DOHH2 (cell line): ENCODE data around the gene MICAL3.

Source experiments
- H3F3A ChIP-seq: fragments of 200-600 bp; sonication (generic), shearing (Covaris generic); 2 replicates; pipeline ENCODE4 v1.6.0; 2016; ENCODE audit warnings: antibody characterized with exemption, mild to moderate bottlenecking; ENCODE audit not compliant: control insufficient read depth, insufficient read depth
- H3K27ac ChIP-seq: fragments of 200-600 bp; sonication (generic); 2 replicates; pipeline ENCODE4 v1.5.1; 2014; ENCODE audit warnings: low read depth, mild to moderate bottlenecking, low read length, moderate library complexity
- H3K27me3 ChIP-seq: fragments of 200-600 bp; sonication (generic); 2 replicates; pipeline ENCODE4 v1.6.1; 2014; ENCODE audit warnings: mild to moderate bottlenecking, low read length, mixed read lengths; ENCODE audit not compliant: control insufficient read depth
- H3K36me3 ChIP-seq: fragments of 200-600 bp; sonication (generic); 2 replicates; pipeline ENCODE4 v1.6.1; 2014; ENCODE audit warnings: mild to moderate bottlenecking, low read length, moderate library complexity, mixed read lengths; ENCODE audit not compliant: control insufficient read depth
- H3K4me1 ChIP-seq: fragments of 200-600 bp; sonication (generic); 2 replicates; pipeline ENCODE4 v1.6.1; 2014; ENCODE audit warnings: mild to moderate bottlenecking, low read length, mixed read lengths; ENCODE audit not compliant: control insufficient read depth
- H3K4me2 ChIP-seq: fragments of 200-600 bp; sonication (generic); 2 replicates; pipeline ENCODE4 v1.6.0; 2014; ENCODE audit warnings: mild to moderate bottlenecking, low read length, moderate library complexity
- H3K4me3 ChIP-seq: fragments of 200-600 bp; sonication (generic); 2 replicates; pipeline ENCODE4 v1.5.1; 2014; ENCODE audit warnings: mild to moderate bottlenecking, low read length, mixed read lengths
- H3K79me2 ChIP-seq: fragments of 200-600 bp; sonication (generic); 2 replicates; pipeline ENCODE4 v1.6.1; 2014; ENCODE audit warnings: mild to moderate bottlenecking, low read length, mixed read lengths; ENCODE audit not compliant: control insufficient read depth
- H3K9me2 ChIP-seq: fragments of 200-600 bp; sonication (generic); replicated peaks from 2 replicates; pipeline ENCODE4 v1.6.1; 2014; ENCODE audit warnings: mild to moderate bottlenecking, low read length, mixed read lengths; ENCODE audit not compliant: control insufficient read depth
- H3K9me3 ChIP-seq: fragments of 200-600 bp; sonication (generic); 2 replicates; pipeline ENCODE4 v1.6.1; 2014; ENCODE audit warnings: antibody characterized with exemption, low read length, mixed read lengths; ENCODE audit not compliant: control insufficient read depth, insufficient read depth
- H4K20me1 ChIP-seq: fragments of 200-600 bp; sonication (generic); 2 replicates; pipeline ENCODE4 v1.6.0; 2014; ENCODE audit warnings: low read depth, mild to moderate bottlenecking, antibody characterized with exemption, low read length, moderate library complexity; ENCODE audit not compliant: control insufficient read depth, insufficient read depth
- CTCF ChIP-seq: fragments of 200-600 bp; sonication (generic); IDR thresholded peaks from one replicate; pipeline ENCODE4 v1.5.1; 2014; ENCODE audit warnings: antibody characterized with exemption, mild to moderate bottlenecking, low read depth, low read length; ENCODE audit not compliant: poor library complexity, severe bottlenecking
- EZH2phosphoT487 ChIP-seq: fragments of 200-600 bp; sonication (generic); IDR thresholded peaks from 2 replicates; pipeline ENCODE4 v1.6.1; 2017; ENCODE audit warnings: borderline replicate concordance, mild to moderate bottlenecking, antibody characterized with exemption, low read length, moderate library complexity, mixed read lengths

MICAL3 gene

GRCh38 chr22:17847360-17848078, 176.8 kb downstream of the MICAL3 start:
- Histone ChIP-seq H3K36me3 (no peaks in the 10 kb centered on the region), H3K4me1 (no peaks in the 10 kb centered on the region), H3K27ac (no peak overlapping the region), H3K9me2 (no peaks in the 10 kb centered on the region), H3K79me2 (no peaks in the 10 kb centered on the region), H4K20me1 (no peaks in the 10 kb centered on the region), H3F3A (no peaks in the 10 kb centered on the region), H3K4me2 (no peak overlapping the region), H3K9me3 (no peaks in the 10 kb centered on the region), H3K27me3 (no peaks in the 10 kb centered on the region), H3K4me3 (no peak overlapping the region)
- TF ChIP-seq EZH2phosphoT487 (no peak), CTCF (no peak)

GRCh38 chr22:17846326-17846992, 177.9 kb downstream of the MICAL3 start:
- no peaks in the 10 kb centered on the region for H3K27me3 ChIP-seq
- H3K27ac ChIP-seq = no peak overlapping the region
- no peaks in the 10 kb centered on the region for H4K20me1 ChIP-seq
- H3K9me2 ChIP-seq = no peaks in the 10 kb centered on the region
- no peaks in the 10 kb centered on the region for H3K79me2 ChIP-seq
- no peak overlapping the region for H3K4me3 ChIP-seq
- H3F3A ChIP-seq = no peaks in the 10 kb centered on the region
- TF ChIP-seq CTCF = no peak
- no peak for TF ChIP-seq EZH2phosphoT487
- no peaks in the 10 kb centered on the region for H3K9me3 ChIP-seq
- H3K4me1 ChIP-seq = no peaks in the 10 kb centered on the region
- H3K4me2 ChIP-seq = no peak overlapping the region
- peaks cover under 1% of the 10 kb centered on the region; the same call in 1 of the 2 replicates for H3K36me3 ChIP-seq

GRCh38 chr22:17845790-17846189, 178.6 kb downstream of the MICAL3 start:
- H3K27me3 ChIP-seq = no peaks in the 10 kb centered on the region
- no peaks in the 10 kb centered on the region for H3K9me2 ChIP-seq
- no peaks in the 10 kb centered on the region for H4K20me1 ChIP-seq
- H3K36me3 ChIP-seq = peaks cover 7% of the 10 kb centered on the region; the same call in 1 of the 2 replicates
- TF ChIP-seq EZH2phosphoT487 = no peak
- no peak for TF ChIP-seq CTCF
- no peak overlapping the region for H3K4me3 ChIP-seq
- H3K79me2 ChIP-seq = no peaks in the 10 kb centered on the region
- no peak overlapping the region for H3K27ac ChIP-seq
- H3K9me3 ChIP-seq = no peaks in the 10 kb centered on the region
- no peaks in the 10 kb centered on the region for H3K4me1 ChIP-seq
- H3K4me2 ChIP-seq = no peak overlapping the region
- no peaks in the 10 kb centered on the region for H3F3A ChIP-seq
